Nephron progenitor cell (in vitro differentiated cells): Measurements from ENCODE around the gene EFNA2.
A peak's percentile ranks its signal among the peaks of the same experiment; 100 is the strongest.

Experiments used
- DNase-seq: peaks from one replicate; pipeline ENCODE4 v3.0.0; 2021
- H3K27ac Mint-ChIP-seq: 2 replicates; pipeline ENCODE4 v1.8.0; 2021; ENCODE audit warnings: mild to moderate bottlenecking, moderate library complexity, mixed read lengths
- H3K27me3 Mint-ChIP-seq: 2 replicates; pipeline ENCODE4 v1.8.0; 2021; ENCODE audit warnings: mild to moderate bottlenecking, low read depth, mixed read lengths; ENCODE audit not compliant: poor library complexity
- H3K36me3 Mint-ChIP-seq: 2 replicates; pipeline ENCODE4 v1.8.0; 2021; ENCODE audit warnings: low read depth, mixed read lengths
- H3K4me1 Mint-ChIP-seq: 2 replicates; pipeline ENCODE4 v1.8.0; 2021; ENCODE audit warnings: mixed read lengths
- H3K4me3 Mint-ChIP-seq: 2 replicates; pipeline ENCODE4 v1.8.0; 2021; ENCODE audit warnings: mild to moderate bottlenecking, moderate library complexity, mixed read lengths
- H3K9me3 Mint-ChIP-seq: 2 replicates; pipeline ENCODE4 v1.8.0; 2021; ENCODE audit warnings: mild to moderate bottlenecking, moderate library complexity, mixed read lengths
- TF ChIP-seq, protein P1 (sequence below): fragments of 200-600 bp; sonication (generic); IDR thresholded peaks from 2 replicates; pipeline ENCODE4 v1.5.0; 2021; ENCODE audit warnings: antibody characterized with exemption

EFNA2 gene

DNA sequence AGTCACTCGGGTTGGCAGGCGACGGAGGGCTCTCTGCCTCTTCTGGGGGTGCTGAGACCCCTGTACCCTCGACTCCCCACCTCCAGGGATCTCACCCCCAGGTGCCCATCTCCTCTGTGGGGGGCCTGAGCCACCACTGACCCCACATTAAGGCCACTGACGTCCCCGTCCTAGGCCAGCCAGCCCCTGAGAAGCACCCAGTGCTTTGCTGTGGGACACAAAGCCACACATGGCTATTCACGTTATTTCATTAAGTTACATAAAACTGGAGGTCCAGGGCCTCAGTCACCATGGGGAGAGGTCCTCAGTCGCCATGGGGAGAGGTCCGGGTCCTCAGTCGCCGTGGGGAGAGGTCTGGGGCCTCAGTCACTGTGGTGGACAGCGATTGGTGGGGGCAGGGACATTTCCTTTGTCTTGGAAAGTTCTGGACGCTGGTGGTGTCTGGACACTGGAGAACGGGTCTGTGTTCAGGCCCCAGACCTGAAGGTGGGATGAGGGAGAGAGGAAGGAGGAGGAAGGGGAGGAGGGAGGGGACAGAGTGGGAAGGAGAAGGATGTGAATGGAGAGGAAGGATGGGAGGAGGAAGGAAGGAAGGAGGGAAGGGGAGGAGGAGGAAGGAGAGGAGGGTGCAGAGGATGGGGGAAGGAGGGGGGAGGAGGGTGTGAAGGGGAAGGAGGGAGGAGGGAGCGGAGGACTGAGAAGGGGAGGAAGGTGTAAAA lies 3.9 kb upstream of the EFNA2 start:
- Mint-ChIP-seq H3K27ac (no peak overlapping the region), H3K9me3 (no peaks in the 10 kb centered on the region), H3K4me1 (peaks cover 25% of the 10 kb centered on the region), H3K27me3 (peaks cover 18% of the 10 kb centered on the region), H3K36me3 (peaks cover 2% of the 10 kb centered on the region), H3K4me3 (no peak overlapping the region)
- DNase-seq, result no peak
- TF ChIP-seq, protein P1, sequence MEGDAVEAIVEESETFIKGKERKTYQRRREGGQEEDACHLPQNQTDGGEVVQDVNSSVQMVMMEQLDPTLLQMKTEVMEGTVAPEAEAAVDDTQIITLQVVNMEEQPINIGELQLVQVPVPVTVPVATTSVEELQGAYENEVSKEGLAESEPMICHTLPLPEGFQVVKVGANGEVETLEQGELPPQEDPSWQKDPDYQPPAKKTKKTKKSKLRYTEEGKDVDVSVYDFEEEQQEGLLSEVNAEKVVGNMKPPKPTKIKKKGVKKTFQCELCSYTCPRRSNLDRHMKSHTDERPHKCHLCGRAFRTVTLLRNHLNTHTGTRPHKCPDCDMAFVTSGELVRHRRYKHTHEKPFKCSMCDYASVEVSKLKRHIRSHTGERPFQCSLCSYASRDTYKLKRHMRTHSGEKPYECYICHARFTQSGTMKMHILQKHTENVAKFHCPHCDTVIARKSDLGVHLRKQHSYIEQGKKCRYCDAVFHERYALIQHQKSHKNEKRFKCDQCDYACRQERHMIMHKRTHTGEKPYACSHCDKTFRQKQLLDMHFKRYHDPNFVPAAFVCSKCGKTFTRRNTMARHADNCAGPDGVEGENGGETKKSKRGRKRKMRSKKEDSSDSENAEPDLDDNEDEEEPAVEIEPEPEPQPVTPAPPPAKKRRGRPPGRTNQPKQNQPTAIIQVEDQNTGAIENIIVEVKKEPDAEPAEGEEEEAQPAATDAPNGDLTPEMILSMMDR, result no peak

- Mint-ChIP-seq H3K4me3 (no peak overlapping the region), H3K27me3 (peaks cover 18% of the 10 kb centered on the region), H3K9me3 (no peaks in the 10 kb centered on the region), H3K4me1 (peaks cover 22% of the 10 kb centered on the region), H3K27ac (no peak overlapping the region), H3K36me3 (no peaks in the 10 kb centered on the region)
- no peak for DNase-seq
- TF ChIP-seq, protein P1, result no peak
These were observed 3.0 kb upstream of the EFNA2 start for GRCh38 chr19:1282588-1283206.

DNA sequence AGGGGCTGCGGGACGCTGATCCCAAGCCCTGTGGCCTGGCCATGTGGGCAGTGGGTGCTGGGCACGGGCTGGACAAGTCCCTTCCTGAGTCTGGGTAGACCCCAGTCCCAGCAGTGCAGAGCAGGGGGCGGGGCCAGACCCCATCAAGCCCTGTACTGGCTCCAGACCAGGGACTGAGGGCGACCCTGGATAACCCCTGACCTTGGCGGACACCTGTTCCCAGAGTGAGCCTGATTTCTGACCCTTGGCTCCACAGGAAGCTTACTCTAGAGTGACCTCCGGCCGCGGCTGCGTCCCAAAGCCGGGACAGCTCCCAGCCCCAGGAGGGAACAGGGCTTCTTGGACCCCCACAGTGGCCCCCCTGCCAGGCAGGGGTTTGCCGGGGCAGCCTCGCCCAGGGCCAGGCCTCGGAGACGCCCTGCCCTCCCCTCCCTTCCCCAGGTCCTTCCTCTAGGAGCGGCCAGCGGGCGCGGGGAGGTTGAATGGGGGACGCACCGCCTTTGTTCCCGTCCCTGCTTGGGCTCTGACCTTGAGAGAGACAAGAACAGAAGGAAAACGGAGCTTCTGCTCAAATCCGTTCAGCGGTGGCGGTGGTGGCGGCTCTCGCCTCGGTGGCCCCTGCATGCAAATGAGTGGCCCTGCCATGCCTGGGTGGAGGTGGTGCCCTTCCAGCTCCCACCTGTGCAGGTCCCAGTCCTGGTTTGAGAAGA lies 2.3 kb upstream of the EFNA2 start:
- Mint-ChIP-seq H3K27ac (no peak overlapping the region), H3K4me3 (no peak overlapping the region), H3K9me3 (no peaks in the 10 kb centered on the region), H3K36me3 (no peaks in the 10 kb centered on the region), H3K27me3 (peaks cover 18% of the 10 kb centered on the region), H3K4me1 (peaks cover 22% of the 10 kb centered on the region)
- DNase-seq, result no peak
- TF ChIP-seq, protein P1, result no peak

- no peaks in the 10 kb centered on the region for H3K36me3 Mint-ChIP-seq
- no peak for DNase-seq
- H3K27ac Mint-ChIP-seq, result no peak overlapping the region
- peaks cover 22% of the 10 kb centered on the region for H3K4me1 Mint-ChIP-seq
- H3K27me3 Mint-ChIP-seq, result peaks cover 18% of the 10 kb centered on the region
- H3K9me3 Mint-ChIP-seq, result no peaks in the 10 kb centered on the region
- H3K4me3 Mint-ChIP-seq, result peak overlapping the region; percentile 67
- TF ChIP-seq, protein P1, result no peak
These were observed 1.8 kb upstream of the EFNA2 start for GRCh38 chr19:1283917-1284292.

DNA sequence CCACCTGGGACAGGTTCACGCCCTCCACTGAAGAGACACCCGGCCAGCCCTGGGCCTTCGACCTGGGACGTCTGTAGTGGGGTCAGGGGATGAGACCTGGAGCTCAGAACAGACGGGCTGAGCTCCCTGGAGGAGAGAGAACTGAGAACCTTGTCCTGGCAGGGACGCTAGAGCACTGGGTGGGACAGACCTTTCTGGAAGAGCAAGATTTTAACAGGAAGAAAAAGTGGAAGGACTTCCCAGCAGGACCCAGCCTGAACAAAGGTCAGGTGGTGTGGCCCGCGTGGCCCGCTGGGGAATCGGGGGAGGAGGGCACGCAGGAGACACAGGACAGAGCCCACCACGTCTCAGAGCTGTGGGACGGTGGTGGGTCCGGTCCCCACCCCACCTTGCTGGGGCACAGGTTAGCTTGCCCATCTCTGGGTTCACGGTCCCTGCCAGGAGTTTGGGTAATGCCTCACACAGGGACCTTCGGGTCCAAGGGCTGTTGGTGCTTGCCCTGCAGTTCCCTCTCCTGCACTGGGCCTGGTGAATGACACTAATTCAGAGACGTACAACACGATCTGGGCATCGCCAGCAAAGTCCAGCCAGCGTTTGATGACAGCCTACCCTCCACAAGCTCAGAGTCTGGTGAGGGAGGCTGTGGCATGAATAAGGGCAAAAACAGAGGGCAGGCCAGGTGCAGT lies 1.2 kb upstream of the EFNA2 start:
- H3K9me3 Mint-ChIP-seq, result no peaks in the 10 kb centered on the region
- no peaks in the 10 kb centered on the region for H3K36me3 Mint-ChIP-seq
- TF ChIP-seq, protein P1, result no peak
- no peak overlapping the region for H3K27ac Mint-ChIP-seq
- DNase-seq, result no peak
- H3K4me3 Mint-ChIP-seq, result peak overlapping the region; percentile 79
- peaks cover 22% of the 10 kb centered on the region for H3K4me1 Mint-ChIP-seq
- H3K27me3 Mint-ChIP-seq, result peaks cover 18% of the 10 kb centered on the region
